HG03039 (cell line): ENCODE results near the gene PACRGL.
A peak's percentile ranks its signal among the peaks of the same experiment; 100 is the strongest.

ENCODE experiments used
- ATAC-seq: cut with Tn5 transposase; IDR thresholded peaks from one replicate; pipeline ENCODE4 v1.9.1; 2021; ENCODE audit warnings: mild to moderate bottlenecking, moderate library complexity; ENCODE audit not compliant: unreplicated experiment

The PACRGL gene

DNA sequence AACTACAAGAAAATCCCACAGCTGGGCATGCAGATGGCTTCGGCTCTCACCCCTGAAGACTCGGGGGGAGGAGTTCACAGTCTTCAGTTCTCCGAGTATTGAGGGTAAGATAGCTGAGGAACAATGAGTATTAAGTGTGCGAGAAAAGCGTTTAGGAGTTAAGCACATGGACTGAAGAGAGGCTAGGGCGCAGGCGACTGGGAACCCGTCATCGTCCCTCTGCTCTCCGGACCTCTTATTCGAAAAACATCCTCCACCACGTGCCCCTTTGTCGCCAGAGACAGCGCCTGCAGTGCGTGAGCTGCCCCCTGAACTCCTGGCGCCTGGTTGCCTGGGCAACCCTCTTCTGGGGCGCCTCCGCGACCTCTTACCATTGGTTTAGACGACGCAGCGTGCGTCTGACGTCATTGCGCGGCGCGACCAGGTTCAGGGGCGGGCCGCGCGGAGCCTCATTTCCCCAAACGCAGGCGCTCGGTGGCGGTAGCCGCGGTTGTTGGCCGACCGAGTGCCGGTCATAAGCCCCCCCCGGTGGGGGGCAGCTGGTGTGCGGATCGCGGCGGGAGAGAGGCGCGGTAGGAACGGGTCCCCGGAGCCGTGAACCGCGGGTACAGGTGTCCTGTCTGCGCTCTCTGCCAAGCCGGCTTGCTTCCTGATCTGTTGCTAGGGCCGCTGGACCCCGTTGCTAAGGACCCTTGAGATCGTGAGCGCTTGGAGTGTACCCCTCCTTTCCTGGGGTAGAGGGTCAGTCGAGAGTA lies at the start of gene PACRGL:
Gene PACRGL (plus strand): TSS at position 452 of the 755 bp plus-strand sequence. CDS start 4,024 bp downstream, outside the sequence.
- peak; percentile 100 for ATAC-seq

DNA sequence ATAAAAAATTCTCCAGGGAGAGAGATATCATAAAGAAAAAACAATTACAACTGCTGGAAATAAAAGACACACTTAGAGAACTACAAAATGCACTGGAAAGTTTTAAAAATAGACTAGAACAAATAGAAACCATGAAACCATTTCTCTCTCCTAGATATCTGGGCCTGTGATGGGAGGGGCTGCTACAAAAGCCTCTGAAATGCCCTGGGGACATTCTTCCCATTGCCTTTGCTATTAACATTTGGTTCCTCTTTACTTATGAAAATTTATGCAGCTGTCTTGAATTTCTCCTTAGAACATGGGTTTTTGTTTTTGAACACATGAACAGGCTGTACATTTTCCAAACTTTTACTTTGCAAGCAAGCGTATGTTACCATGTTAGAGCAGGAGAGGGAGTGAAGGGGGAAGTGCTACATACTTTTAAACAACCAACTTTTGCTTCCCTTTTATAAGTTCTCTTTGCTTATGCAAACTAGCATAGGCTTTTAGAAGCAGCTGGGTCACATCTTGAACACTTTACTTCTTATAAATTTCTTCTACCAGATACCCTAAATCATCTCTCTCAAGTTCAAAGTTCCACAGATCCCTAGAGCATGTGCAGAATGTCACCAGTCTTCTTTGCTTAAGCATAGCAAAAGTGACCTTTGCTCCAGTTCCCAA lies 47.9 kb upstream of the PACRGL start:
- ATAC-seq, result no peak

DNA sequence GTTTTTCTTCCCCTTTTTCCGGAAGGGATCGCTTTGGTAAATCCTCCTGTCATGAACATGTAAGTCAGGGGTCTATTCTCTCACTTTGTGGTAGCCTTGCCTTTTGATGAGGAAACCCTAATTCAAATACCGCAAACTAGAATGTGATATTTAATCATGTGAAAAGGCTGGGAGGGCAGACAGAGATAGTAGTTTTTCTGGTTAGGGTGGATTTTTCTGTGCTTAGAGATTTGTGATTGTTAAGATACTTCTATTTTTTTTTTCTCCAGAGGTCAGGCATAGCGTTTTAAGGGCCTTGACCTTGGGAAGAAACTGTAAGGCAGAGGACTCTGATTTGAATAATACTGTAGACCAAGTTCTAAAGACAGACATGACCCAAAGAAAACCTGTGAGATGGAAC lies 41.8 kb upstream of the PACRGL start:
- no peak for ATAC-seq

DNA sequence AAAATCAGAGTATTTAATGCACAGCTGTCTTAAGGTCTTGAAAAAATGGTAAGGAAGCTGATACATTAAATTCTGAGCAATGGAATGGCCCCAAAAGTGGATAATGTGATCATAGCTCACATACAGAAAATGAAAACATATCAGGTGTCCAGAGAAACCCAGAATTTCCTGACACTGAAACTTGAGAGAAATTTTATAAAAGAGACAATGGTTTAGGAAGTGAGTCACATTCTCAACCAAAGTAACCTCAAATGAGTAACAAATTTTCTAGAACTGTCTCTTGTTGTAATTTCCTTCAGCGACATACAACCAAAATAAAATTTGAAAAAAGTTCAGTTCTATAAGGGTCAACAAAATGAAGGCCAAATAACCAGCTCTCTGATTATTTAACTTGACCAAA lies 37.4 kb upstream of the PACRGL start:
- no peak for ATAC-seq

DNA sequence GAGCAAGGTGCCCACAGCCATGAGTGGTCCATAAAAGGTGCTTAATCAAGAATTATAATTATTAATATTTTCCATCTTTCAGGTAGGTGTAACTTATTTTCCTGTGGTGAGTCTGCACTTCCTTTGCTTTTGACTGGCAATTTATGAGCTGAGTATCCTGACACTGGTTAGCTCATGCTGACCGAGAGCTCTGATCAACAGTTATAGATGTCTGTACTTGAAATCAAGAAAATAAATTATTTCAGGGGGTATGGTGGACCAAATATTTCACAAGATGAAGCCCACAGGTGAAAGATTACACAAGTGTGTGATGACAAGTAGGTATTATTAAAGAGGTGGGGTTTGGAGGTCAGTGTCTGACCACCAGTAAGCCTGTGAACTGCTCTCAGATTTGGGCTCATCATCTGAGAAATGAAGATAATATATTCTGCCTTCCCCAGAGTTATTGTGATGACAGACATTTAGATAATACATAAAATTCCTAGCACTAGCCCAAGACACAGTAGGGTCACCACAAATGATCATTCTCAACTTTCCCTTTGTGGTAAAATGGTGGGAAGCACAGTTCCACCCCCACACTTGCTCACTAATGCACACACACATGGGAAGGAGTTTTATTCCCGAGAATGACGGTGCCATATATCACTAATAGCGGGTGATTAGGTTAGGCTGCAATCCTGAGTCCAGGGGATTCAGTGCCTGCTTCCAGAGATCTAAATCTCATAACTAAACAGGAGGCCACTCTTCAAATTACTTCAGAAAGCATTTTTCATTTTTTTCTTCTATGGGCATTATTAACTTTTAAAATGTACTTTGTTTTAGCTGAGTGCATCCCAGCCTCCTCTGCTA lies 34.0 kb upstream of the PACRGL start:
- ATAC-seq, result no peak

DNA sequence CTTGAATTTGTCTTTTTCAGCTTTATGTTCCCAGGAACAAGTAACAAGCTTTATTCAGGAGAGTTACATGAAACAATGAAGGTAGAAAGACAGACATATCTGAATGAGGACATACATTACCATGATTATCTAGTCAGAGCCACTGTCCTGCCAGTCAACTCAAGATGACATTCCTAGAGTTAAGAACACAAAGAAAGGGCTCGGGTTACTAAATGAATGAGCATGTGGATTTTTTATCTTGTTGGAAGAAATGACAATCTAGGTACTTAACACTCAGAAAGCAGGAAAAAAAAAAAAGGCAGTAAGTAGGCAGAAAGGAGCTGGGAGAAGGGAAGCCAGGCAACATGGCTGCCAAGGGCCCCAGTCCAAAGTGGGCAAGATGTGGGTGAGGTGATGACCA lies 28.0 kb upstream of the PACRGL start:
- ATAC-seq, result no peak

DNA sequence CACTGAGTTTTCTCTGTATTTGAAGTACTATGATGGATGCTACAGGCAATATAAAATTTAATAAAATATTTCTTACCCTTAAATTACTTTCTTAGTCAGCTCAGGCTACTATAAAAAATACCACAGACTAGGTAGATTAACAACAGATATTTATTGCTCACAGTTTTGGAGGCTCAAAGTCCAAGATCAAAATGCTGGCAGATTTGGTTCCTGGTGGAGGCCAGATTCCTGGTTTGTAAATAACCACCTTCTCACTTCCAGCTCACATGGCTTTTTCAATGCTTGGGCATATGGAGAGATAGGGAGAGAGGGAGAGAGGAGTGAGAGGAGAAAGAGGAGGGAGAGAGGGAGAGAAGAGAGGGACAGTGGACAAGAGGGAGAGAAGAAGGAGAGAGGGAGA lies 24.5 kb upstream of the PACRGL start:
- ATAC-seq, result no peak

DNA sequence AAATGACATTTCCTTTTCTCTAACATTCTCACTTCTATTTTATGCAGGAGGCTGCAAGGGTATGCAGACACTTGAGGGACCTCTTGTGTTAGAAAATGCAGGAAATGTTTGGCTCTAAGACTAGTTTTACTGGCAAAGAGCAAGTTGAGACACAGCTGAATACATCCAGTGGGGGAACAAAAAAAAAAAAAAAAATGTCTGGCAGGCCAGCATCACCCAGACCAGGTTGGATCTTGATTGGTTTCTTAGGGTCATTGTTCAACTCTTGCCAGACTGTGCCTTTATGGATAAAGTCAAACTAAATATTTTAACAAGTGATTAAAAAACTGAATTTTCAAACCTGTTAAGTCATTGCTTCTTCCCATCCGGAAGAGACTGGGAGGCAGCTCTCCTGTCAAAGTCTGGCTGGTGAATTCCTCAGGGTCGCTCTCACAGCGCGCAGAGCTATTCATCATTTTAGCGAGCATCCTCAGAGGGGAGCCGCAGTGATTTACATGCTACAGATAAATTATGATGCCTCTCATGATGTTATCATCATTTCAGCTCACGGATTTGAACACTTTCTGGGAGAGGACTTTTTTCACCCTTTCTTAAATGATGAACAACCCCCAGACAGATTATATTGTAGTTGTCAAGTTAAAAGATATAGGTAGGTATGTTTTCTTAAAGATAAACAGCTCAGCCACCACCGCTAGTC lies 23.6 kb upstream of the PACRGL start:
- no peak for ATAC-seq

DNA sequence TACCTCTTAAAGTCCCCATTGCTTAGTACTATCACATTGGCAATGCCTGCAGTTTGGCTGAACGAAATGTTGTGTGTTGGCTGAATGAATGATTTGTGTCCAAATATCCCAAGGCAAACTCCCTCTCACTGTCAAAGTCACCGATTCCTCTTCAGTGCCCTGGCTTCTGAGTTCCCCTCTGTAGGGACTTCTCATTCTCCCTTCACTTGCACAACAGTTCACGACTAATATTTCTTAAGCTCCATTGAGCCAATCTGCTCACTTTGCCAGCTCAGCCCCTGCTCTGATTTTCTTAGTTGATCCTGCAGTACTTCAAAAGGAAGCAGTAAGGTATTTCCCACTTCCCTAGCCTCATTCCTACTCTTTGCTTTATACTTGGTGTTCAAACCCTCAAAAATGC lies 21.9 kb upstream of the PACRGL start:
- no peak for ATAC-seq

DNA sequence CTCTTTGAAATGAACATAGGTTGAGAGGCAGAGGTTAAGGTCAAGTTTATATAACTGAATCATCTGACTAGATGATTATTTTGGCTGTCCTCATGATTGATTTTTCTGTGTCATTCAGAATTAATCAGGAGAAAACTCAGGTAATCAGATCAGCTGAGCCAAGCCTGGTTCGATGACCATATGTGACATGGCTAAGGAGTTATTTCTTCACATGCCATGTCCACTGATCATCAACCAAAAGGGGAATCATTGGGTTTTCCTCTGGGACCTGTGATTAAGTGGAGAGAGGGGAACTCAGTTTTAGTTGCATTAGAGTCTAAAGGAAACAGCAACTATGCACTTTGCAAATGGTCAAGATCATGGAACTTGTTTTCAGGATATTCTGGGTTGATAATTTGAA lies 20.3 kb upstream of the PACRGL start:
- ATAC-seq, result no peak

DNA sequence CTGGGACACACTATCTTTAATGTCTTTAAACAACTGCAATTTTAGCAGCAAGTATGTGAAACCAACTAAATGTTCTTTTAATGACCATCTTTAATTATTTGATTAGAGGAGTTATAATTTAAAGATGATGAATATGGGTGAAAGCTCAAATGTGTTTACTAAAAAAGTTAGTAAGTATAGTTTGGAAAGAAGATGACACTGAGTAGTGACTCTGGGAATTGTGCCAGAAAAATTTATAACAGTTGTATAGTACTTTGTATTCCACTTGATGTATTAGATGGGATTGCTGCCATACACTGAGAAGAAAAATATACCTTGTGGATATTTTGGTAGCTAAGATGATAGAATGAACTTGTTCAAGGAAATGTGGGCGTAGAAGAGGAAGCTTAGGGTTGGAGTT lies 19.5 kb upstream of the PACRGL start:
- no peak for ATAC-seq

DNA sequence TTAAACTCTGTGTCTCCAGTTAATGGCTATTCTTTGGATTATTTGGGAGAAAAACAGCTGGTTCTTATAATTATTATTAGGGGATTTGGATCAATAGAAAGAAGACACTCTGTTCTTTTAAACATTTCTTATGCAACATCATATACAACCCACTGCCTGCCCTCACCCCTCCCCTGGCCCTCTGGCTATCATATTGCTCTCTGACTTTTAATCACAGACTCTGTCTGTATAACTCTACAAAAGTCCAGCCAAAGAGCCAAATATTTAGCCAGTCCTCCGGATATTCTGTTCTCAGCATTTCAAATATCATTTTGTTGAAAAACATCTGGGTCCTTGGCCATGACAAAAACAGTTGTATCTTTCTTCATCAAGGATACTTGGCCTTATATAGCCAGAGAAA lies 19.0 kb upstream of the PACRGL start:
- ATAC-seq, result no peak

DNA sequence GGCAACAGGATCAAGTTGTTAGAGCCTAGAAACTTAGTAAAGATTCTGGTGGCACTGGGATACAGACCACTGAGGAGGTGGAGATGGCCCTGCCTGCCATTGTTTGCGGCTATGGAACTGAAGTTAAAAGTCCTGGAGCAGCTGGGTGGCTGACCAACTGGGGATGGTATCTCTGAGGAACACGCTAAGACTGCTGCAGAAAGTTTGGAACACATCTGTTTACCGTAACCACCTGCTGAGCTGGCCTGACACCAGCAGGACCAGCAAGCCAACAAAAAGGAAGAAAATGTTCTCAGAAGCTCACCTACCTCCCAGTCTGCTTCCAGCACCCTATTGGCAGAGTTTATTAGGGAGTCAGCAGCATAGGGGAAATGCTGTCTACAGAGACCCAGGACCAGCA lies 17.4 kb upstream of the PACRGL start:
- ATAC-seq, result no peak

DNA sequence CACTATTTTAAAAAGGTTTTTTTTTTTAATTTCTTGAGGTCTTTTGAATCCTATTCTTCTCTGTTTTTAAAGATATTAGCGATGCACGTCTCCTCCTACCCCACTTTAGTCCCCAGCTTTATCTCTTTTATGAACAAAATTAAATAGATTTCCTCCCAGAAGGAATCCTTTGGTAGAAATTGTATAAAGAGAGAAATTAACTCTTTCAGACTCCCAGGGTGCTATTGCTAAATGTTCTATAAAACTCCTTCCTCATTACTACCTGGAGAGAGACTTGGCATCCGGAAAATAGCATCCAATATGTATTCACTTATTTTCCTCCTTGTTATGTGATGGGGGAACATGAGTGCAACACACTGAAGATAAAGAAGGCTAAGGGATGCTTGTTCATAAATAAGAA lies 16.5 kb upstream of the PACRGL start:
- no peak for ATAC-seq

DNA sequence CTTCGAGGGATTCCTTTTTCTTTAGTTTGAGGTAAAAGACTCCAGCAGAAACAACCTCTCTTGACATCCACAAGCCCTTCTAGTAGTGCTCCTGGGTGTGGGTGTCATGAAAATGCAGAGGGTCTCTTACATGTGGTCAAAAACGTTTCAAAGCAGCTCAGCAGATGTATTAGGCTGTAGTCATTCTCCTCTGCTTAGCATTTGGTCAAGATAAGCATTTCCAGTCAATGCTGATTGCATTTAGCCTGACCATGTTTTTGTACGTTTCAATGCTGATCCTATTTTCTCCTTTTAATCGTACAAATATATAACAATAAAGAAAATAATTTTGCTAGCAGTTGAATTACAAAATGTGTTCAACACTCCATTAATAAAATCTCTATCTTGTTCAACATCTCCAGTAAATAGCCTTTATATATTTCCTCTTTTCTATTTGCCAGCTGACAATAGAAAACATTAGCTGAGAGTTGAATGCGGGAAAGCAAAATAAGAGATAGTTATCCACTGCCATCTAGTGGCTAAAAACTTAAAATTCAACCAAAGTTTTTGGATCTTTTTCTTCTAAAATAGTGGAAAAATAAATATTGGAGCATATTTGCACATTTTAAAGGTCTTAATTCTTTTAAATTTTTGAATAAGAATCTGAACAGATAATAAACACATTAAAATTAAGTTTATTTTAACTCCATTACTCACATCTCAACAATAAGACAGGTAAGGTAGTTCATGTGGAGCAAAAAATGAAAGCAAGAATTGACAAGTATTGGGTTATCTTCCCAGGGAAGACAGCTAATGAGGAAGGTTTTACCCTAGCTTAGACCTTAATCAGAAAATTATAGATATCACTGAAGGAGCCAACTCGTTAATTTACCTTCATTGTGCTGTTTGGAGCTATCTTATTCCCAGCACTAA lies 15.2 kb upstream of the PACRGL start:
- no peak for ATAC-seq

DNA sequence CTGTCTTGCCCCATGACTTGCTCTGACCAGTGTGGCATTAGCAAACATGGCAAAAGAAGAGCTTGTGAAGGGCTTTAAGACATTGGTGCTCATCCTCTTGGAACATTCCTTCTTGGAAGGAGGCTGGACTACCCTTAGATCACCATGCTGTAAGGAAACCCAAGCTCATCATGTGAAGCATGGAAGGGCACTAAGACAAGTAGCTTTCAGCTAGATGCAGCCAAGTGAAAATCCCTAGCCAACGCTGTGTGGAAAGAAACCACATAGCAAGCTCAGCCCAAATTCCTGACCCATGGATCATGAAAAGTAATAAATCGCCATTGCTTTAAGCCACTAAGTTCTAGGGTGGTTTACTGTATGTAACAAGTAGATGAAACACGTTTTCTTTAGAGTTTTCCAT lies 12.4 kb upstream of the PACRGL start:
- ATAC-seq, result no peak

DNA sequence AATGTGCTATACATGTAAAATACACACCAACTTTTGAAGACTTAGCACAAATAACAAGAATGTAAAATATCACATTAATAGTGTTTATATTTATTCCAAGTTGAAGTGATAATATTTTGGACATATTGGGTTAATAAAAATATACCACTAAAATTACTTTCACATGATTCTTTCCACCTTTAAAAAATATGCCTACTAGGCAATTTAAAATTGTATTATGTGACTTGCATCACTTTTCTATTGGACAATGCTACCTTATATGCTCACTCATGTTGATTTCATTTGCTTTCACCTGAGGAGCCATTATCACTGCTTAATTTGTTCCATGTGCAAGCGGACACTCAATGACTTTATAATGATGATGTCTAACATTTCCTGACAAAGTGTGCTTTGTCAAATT lies 3.4 kb upstream of the PACRGL start:
- no peak for ATAC-seq

DNA sequence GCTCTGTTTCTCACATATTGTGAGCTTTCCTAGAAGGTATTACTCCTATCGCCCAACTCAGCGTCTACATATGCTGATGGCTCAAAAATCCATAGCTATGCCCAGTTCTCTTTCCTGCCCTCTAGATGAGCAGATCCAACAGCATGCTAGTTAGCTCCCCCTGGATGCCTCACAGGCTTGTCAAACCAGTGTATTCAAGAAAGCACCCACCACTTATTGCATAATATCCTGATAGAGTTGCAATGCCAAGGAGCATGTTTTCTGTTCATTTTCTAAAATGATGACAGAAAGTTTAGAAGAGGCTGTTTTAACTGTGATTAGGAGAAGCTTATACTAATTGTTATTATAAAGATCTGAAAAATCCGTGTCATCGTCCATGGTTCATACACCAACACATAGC lies 1.9 kb upstream of the PACRGL start:
- ATAC-seq, result no peak

DNA sequence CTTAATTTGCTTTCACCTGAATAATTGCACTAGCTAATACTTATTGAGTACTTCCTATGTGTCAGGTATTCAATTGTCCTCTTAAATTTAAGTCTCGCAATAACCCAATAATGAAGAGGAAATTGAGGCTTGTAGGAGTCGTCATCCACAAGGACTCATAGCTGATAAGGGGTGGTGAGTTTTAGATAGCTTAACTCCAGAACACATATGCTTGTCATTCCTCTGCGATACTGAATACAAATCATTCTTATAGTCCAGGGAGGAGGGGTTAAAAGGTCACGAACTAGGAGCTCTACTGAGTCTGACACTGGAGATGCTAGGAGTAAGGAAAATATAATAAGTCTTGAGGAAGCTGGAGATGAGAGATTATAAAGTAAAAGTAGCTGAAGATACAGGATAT lies 1.4 kb upstream of the PACRGL start:
- ATAC-seq, result no peak

DNA sequence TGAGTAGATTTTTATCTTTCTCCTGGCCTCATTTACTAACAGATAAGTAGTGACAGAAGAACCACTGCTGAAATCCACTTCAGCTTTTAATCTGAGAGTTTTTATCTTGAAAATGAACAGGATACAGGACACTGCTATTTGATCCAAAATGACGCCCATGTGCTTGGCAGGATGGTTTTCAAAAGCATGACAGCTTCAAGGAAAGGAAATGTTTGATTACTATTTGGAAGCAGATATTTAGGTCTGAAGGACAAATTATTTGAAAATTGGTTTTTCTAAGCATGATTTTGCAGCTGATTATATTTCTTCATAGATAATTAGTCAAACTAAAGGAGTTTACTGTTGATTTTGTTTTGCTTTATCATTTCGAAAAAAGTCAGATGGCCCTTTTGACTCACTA lies 11.1 kb downstream of the PACRGL start:
- no peak for ATAC-seq
